Cardiac fibroblast (primary cell): ENCODE data around the gene ALK.

Experiments used
- DNase-seq, 2 donors: peaks; one replicate each; pipeline versions ENCODE4 v3.0.0 to v3.0.0-alpha.2; 2010; ENCODE audit warnings: low read depth in 2 of 2
- H3K4me3 ChIP-seq, 2 donors: replicated peaks in 1 of 2; 1 replicate in 1 of 2; 2 replicates in 1 of 2; pipeline ENCODE4 v1.5.1; 2011; ENCODE audit warnings: low read depth in 2 of 2, low read length in 2 of 2, mild to moderate bottlenecking in 2 of 2, moderate library complexity in 1 of 2
- TF ChIP-seq, protein P1 (sequence below): IDR thresholded peaks from one replicate; pipeline ENCODE4 v1.5.1; 2011; ENCODE audit warnings: low read depth, mild to moderate bottlenecking, low read length, inconsistent platforms

ALK gene

DNA sequence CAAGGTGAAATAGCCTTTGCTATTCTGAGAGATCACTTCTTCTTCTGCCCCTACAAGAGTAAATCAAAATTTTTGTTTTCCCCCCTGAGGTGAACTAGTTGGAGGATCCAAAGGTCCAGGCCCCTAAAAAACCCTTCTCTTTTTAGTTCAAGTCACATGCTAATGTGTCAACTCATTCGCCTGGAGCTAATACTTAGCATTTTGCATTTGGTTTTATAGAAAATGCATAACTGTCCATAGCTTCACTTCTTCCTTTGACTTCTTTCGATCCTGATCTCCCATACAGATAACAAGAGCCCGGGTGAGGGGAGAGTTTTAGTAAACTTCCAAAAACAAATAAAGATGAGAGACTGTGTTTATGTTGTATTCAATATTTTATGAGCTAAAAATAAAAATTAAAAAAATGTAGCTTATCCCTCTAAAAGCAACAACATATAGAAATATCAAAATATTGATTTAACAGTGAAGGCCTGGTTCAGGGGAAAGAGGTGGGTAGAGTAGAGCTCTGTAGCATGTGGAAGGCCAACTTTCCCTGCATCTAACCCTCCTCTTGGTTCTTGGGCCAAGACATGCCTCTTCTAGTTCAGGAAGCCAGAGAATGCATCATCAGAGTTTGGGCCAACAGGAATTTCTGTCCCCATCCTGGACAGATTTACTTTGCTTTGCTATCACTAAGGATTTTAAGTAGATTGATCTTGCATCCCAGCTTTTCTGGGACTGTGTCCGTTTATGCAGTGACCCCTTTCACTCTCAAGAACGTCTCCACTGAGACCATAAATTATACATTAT, 333.8 kb downstream of the ALK start:
- DNase-seq: no peak
- TF ChIP-seq, protein P1, sequence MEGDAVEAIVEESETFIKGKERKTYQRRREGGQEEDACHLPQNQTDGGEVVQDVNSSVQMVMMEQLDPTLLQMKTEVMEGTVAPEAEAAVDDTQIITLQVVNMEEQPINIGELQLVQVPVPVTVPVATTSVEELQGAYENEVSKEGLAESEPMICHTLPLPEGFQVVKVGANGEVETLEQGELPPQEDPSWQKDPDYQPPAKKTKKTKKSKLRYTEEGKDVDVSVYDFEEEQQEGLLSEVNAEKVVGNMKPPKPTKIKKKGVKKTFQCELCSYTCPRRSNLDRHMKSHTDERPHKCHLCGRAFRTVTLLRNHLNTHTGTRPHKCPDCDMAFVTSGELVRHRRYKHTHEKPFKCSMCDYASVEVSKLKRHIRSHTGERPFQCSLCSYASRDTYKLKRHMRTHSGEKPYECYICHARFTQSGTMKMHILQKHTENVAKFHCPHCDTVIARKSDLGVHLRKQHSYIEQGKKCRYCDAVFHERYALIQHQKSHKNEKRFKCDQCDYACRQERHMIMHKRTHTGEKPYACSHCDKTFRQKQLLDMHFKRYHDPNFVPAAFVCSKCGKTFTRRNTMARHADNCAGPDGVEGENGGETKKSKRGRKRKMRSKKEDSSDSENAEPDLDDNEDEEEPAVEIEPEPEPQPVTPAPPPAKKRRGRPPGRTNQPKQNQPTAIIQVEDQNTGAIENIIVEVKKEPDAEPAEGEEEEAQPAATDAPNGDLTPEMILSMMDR: no peak
- H3K4me3 ChIP-seq: no peak overlapping the region

GRCh38 chr2:29586919-29587318, 334.5 kb downstream of the ALK start:
- TF ChIP-seq, protein P1: no peak
- no peak overlapping the region for H3K4me3 ChIP-seq
- no peak for DNase-seq

GRCh38 chr2:29583548-29584156, 337.7 kb downstream of the ALK start:
- DNase-seq: no peak
- TF ChIP-seq, protein P1: no peak
- no peak overlapping the region for H3K4me3 ChIP-seq

- TF ChIP-seq, protein P1: no peak
- H3K4me3 ChIP-seq: no peak overlapping the region
- peak in 1 of 2 donors; percentile 24 for DNase-seq
These were observed 338.3 kb downstream of the ALK start for GRCh38 chr2:29583104-29583503.

DNA sequence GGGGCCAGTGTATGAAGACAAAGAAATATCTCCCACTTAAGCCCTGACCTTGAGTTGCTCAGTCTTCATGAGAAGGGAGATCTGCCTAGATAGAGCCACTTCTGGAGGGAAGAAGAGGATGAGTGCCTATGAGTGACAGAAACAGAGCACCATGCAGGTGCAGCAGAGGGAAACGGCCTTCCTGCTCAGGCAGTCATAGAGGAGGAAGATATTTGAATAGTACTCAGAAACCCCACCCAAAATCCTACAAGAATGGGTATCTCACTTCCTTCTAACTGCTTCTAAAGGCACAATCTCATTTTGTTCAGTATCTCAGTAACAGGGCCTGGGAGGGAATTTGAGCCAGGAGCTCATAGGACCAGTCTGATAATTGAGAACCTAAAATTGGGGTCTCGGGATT, 339.3 kb downstream of the ALK start:
- TF ChIP-seq, protein P1: no peak
- H3K4me3 ChIP-seq: no peak overlapping the region
- no peak for DNase-seq

DNA sequence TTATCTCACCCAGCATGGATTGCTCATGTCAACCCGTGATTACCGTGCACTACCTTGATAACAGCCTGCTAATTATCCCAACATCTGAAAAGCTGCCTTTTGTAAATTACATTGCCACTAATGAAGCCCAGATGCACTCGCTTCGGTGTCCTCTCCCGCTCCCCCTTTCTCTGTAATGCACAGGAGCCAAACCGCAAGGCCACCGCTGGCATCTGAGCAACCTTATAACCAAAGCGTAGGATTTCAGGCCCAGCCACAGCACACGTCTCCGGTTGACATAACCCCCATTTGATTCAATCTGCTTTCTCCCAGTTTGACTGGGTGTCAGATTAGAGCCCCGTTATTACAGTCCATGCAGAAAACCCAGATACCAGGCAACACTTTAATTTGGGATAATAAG, 341.2 kb downstream of the ALK start:
- no peak for DNase-seq

More for the DNA sequence above, 341.2 kb downstream of the ALK start:
- TF ChIP-seq, protein P1: no peak
- no peak overlapping the region for H3K4me3 ChIP-seq
